Esophagus muscularis mucosa (tissue), 3 donors: ENCODE measurements around the gene SS18L1.

Experiments used
- POLR2A ChIP-seq: fragments of 450-650 bp; IDR thresholded peaks from one replicate; pipeline ENCODE4 v1.6.1; 2017; ENCODE audit warnings: antibody characterized with exemption, moderate library complexity, mild to moderate bottlenecking, low read depth
- POLR2AphosphoS5 ChIP-seq, 2 donors: sonication (generic); formaldehyde crosslinking; IDR thresholded peaks; one replicate each; pipeline ENCODE4 v1.6.1; 2017; ENCODE audit warnings: antibody characterized with exemption in 2 of 2
- TF ChIP-seq, protein P1 (sequence below), 3 experiments: fragments of 200-600 bp in 2 of 3; fragments of 450-650 bp in 1 of 3; sonication (generic) in 2 of 3; IDR thresholded peaks; one replicate each; pipeline ENCODE4 v1.5.1; 2017 to 2019; ENCODE audit warnings: antibody characterized with exemption in 3 of 3, mild to moderate bottlenecking in 2 of 3, moderate library complexity in 1 of 3

DNA sequence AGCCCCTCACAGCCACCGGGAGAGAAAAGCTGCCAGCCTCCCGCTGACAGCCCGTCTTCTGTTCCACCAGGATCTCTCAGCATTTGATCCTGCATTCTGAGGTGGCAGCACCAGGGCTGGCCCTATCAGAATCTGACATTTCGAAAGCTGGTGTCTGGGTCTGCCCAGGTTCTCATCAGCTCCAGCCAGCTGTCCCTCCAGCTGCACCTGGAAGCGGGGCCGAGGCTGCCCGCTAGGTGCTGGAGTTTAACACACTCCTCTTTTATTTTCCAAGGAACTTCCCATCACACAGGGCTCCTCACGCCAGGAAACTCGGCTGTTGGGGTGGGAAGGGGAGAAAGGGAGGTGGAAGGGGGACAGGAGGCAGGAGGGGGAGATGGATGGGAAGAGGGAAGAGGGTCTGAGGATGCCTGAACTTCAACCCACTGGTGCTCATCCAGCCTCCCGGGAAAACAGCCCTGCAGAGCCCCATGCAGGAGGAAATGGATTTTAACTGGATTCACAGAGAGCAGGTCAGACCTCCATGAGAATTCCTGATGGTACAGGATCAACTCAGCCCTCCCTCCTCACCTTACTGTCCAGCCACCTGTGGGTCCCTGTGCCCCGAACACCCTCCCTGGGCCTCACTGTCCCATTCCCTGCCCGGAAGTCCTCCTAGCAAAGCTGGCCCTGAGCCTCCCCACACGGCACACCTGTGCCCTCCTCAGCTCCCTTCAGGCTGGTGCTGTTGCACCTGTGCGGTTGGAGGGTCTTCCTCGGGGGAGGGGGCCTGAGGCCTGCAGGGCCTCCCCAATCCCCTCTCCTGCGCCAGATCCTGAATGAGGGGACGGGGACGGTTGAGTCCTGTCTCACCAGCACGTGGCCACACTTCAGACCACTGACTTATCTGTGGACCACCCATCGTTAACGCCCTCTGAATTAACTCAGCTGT is 25.2 kb upstream of the SS18L1 start:
- TF ChIP-seq, protein P1, sequence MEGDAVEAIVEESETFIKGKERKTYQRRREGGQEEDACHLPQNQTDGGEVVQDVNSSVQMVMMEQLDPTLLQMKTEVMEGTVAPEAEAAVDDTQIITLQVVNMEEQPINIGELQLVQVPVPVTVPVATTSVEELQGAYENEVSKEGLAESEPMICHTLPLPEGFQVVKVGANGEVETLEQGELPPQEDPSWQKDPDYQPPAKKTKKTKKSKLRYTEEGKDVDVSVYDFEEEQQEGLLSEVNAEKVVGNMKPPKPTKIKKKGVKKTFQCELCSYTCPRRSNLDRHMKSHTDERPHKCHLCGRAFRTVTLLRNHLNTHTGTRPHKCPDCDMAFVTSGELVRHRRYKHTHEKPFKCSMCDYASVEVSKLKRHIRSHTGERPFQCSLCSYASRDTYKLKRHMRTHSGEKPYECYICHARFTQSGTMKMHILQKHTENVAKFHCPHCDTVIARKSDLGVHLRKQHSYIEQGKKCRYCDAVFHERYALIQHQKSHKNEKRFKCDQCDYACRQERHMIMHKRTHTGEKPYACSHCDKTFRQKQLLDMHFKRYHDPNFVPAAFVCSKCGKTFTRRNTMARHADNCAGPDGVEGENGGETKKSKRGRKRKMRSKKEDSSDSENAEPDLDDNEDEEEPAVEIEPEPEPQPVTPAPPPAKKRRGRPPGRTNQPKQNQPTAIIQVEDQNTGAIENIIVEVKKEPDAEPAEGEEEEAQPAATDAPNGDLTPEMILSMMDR (IDR thresholded peaks at IDR 0.05), result no peak
- TF ChIP-seq POLR2A, result no peak
- TF ChIP-seq POLR2AphosphoS5 (IDR thresholded peaks at IDR 0.05), result no peak
